Activated T-helper 17 cell treated with anti-CD3 and anti-CD28 coated beads, Interleukin-2, amount 50 U/mL, for 72 hours (primary cell): Measurements from ENCODE around the gene WIZ. TPM values are rescaled to one million over a fixed set of nuclear protein-coding genes. Genes with fewer than 3 reads are reported as not detected.

ENCODE experiments used
- ATAC-seq: fragments of 150-1000 bp; cut with Tn5 transposase; replicated peaks from 2 replicates; pipeline ENCODE4 v1.10.0; 2021; ENCODE audit warnings: mild to moderate bottlenecking, moderate library complexity
- H3K27ac Mint-ChIP-seq: one replicate; pipeline ENCODE4 v1.8.0; 2022; ENCODE audit warnings: mixed read lengths
- H3K27me3 Mint-ChIP-seq: one replicate; pipeline ENCODE4 v1.8.0; 2022; ENCODE audit warnings: mixed read lengths
- H3K36me3 Mint-ChIP-seq: one replicate; pipeline ENCODE4 v1.8.0; 2022; ENCODE audit warnings: low read depth, mild to moderate bottlenecking, mixed read lengths
- H3K4me1 Mint-ChIP-seq: one replicate; pipeline ENCODE4 v1.8.0; 2022; ENCODE audit warnings: mixed read lengths
- H3K4me3 Mint-ChIP-seq: one replicate; pipeline ENCODE4 v1.8.0; 2022; ENCODE audit warnings: mild to moderate bottlenecking, mixed read lengths
- H3K9me3 Mint-ChIP-seq: one replicate; pipeline ENCODE4 v1.8.0; 2022; ENCODE audit warnings: mixed read lengths
- total RNA-seq, 2 donors: library from RNA; stranded (reverse); gene quantifications; one replicate each; pipeline ENCODE4 v1.2.3, GENCODE V29; 2022

The WIZ gene
- total RNA-seq, 2 donors from 2014 or later = 27.7 to 30.0 TPM

GRCh38 chr19:15432018-15432494, 17.7 kb downstream of the WIZ start:
- Mint-ChIP-seq H3K4me3 (peak overlapping the region; percentile 92), H3K27ac (peak overlapping the region; percentile 96), H3K4me1 (peaks cover 20% of the 10 kb centered on the region), H3K27me3 (no peaks in the 10 kb centered on the region), H3K9me3 (no peaks in the 10 kb centered on the region), H3K36me3 (peaks cover 27% of the 10 kb centered on the region)
- peak; percentile 5 for ATAC-seq

GRCh38 chr19:15431396-15432017, 18.2 kb downstream of the WIZ start:
- Mint-ChIP-seq H3K9me3 (no peaks in the 10 kb centered on the region), H3K4me1 (peaks cover 20% of the 10 kb centered on the region), H3K36me3 (peaks cover 32% of the 10 kb centered on the region), H3K4me3 (peak overlapping the region; percentile 92), H3K27ac (peak overlapping the region; percentile 96), H3K27me3 (no peaks in the 10 kb centered on the region)
- ATAC-seq = no peak

GRCh38 chr19:15430526-15431120, 19.1 kb downstream of the WIZ start:
- H3K9me3 Mint-ChIP-seq = no peaks in the 10 kb centered on the region
- peak overlapping the region; percentile 38 for H3K27ac Mint-ChIP-seq
- no peaks in the 10 kb centered on the region for H3K27me3 Mint-ChIP-seq
- H3K36me3 Mint-ChIP-seq = peaks cover 41% of the 10 kb centered on the region
- peaks cover 20% of the 10 kb centered on the region for H3K4me1 Mint-ChIP-seq
- no peak for ATAC-seq
- peak overlapping the region; percentile 92 for H3K4me3 Mint-ChIP-seq

GRCh38 chr19:15429825-15430467, 19.8 kb downstream of the WIZ start:
- peak overlapping the region; percentile 38 for H3K27ac Mint-ChIP-seq
- peaks cover 44% of the 10 kb centered on the region for H3K36me3 Mint-ChIP-seq
- no peaks in the 10 kb centered on the region for H3K9me3 Mint-ChIP-seq

GRCh38 chr19:15428956-15429824, 20.6 kb downstream of the WIZ start:
- H3K27ac Mint-ChIP-seq = no peak overlapping the region
- no peak for ATAC-seq
- no peak overlapping the region for H3K4me3 Mint-ChIP-seq
- peaks cover 46% of the 10 kb centered on the region for H3K36me3 Mint-ChIP-seq
- H3K27me3 Mint-ChIP-seq = no peaks in the 10 kb centered on the region
- peaks cover 20% of the 10 kb centered on the region for H3K4me1 Mint-ChIP-seq
- H3K9me3 Mint-ChIP-seq = no peaks in the 10 kb centered on the region

More at GRCh38 chr19:15429825-15430467, 19.8 kb downstream of the WIZ start:
- peak overlapping the region; percentile 92 for H3K4me3 Mint-ChIP-seq
- no peaks in the 10 kb centered on the region for H3K27me3 Mint-ChIP-seq
- no peak for ATAC-seq
- H3K4me1 Mint-ChIP-seq = peaks cover 20% of the 10 kb centered on the region

- peaks cover 54% of the 10 kb centered on the region for H3K36me3 Mint-ChIP-seq
These were observed 21.7 kb downstream of the WIZ start for GRCh38 chr19:15427991-15428471.

GRCh38 chr19:15427350-15427700, 22.4 kb downstream of the WIZ start:
- Mint-ChIP-seq H3K9me3 (no peaks in the 10 kb centered on the region), H3K36me3 (peaks cover 58% of the 10 kb centered on the region), H3K27ac (no peak overlapping the region), H3K4me1 (peaks cover 13% of the 10 kb centered on the region), H3K27me3 (no peaks in the 10 kb centered on the region), H3K4me3 (no peak overlapping the region)
- no peak for ATAC-seq

More at GRCh38 chr19:15427991-15428471, 21.7 kb downstream of the WIZ start:
- no peak for ATAC-seq
- Mint-ChIP-seq H3K9me3 (no peaks in the 10 kb centered on the region), H3K27me3 (no peaks in the 10 kb centered on the region), H3K27ac (no peak overlapping the region), H3K4me3 (no peak overlapping the region), H3K4me1 (peaks cover 14% of the 10 kb centered on the region)

- Mint-ChIP-seq H3K36me3 (peaks cover 60% of the 10 kb centered on the region), H3K4me3 (no peak overlapping the region), H3K9me3 (no peaks in the 10 kb centered on the region), H3K27ac (no peak overlapping the region), H3K4me1 (peaks cover 11% of the 10 kb centered on the region), H3K27me3 (no peaks in the 10 kb centered on the region)
- no peak for ATAC-seq
These were observed 23.0 kb downstream of the WIZ start for GRCh38 chr19:15426485-15427349.

- Mint-ChIP-seq H3K27ac (no peak overlapping the region), H3K4me1 (peaks cover 3% of the 10 kb centered on the region), H3K36me3 (peaks cover 53% of the 10 kb centered on the region), H3K27me3 (no peaks in the 10 kb centered on the region), H3K4me3 (no peak overlapping the region), H3K9me3 (no peaks in the 10 kb centered on the region)
- ATAC-seq = no peak
These were observed 24.3 kb downstream of the WIZ start for GRCh38 chr19:15425321-15425950.

GRCh38 chr19:15424692-15425272, 25.0 kb downstream of the WIZ start:
- Mint-ChIP-seq H3K4me3 (no peak overlapping the region), H3K27me3 (no peaks in the 10 kb centered on the region), H3K36me3 (peaks cover 52% of the 10 kb centered on the region), H3K4me1 (no peaks in the 10 kb centered on the region), H3K27ac (no peak overlapping the region), H3K9me3 (no peaks in the 10 kb centered on the region)
- no peak for ATAC-seq

- Mint-ChIP-seq H3K27me3 (no peaks in the 10 kb centered on the region), H3K4me3 (no peak overlapping the region), H3K9me3 (no peaks in the 10 kb centered on the region), H3K4me1 (no peaks in the 10 kb centered on the region), H3K27ac (no peak overlapping the region), H3K36me3 (peaks cover 52% of the 10 kb centered on the region)
- no peak for ATAC-seq
These were observed 25.6 kb downstream of the WIZ start for GRCh38 chr19:15424121-15424520.

- Mint-ChIP-seq H3K27ac (no peak overlapping the region), H3K9me3 (no peaks in the 10 kb centered on the region), H3K27me3 (no peaks in the 10 kb centered on the region), H3K36me3 (peaks cover 59% of the 10 kb centered on the region), H3K4me3 (no peak overlapping the region), H3K4me1 (peaks cover under 1% of the 10 kb centered on the region)
- ATAC-seq = no peak
These were observed 26.6 kb downstream of the WIZ start for GRCh38 chr19:15423130-15423529.
